GM19351 (cell line): ENCODE results near the gene TMEM30A.

Source experiments
- ATAC-seq: cut with Tn5 transposase; IDR thresholded peaks from one replicate; pipeline ENCODE4 v1.9.1; 2021; ENCODE audit warnings: mild to moderate bottlenecking, moderate library complexity; ENCODE audit not compliant: unreplicated experiment

The TMEM30A gene

GRCh38 chr6:75220357-75220756, 64.2 kb downstream of the TMEM30A start:
- ATAC-seq = no peak

- ATAC-seq = no peak
Measured at GRCh38 chr6:75219263-75219662, 65.3 kb downstream of the TMEM30A start.

DNA sequence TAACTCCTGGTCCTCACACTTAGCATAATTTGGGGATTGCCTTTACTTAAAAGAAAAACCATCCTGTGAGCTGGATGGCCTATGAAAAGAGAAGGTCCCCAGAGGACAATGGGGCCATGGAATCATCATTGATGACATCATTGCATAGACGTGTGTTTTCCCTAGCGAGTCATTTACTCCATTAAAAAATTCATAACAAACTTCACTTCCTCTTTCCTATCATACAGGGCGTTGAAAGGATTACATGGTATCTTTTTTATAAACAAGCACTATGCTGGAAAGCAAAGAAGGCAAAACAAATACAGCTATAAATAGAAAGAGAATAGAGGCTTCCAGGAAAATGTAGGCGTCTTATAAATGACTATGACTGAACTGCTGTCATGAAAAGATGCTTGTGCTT, 67.4 kb downstream of the TMEM30A start:
- peak; percentile 33 for ATAC-seq

DNA sequence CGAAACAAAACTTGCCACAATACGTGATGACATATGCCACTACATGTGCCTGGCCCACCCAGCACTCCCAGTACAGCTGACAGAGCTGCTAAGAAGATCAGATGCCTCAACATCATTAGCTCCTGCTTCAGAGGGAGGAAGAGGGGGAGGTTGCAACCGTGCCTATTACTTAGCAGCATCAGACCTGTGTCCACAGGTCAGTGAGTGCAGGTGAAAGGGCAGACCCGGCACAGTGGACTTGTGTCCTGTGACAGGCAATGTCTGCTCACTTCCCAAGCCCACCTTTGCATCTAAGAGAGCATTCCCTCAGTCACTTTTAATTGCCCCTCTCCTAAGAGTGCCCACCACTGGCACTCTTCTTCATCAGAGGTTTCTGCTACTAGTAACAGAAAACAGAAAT, 69.3 kb downstream of the TMEM30A start:
- ATAC-seq = no peak

DNA sequence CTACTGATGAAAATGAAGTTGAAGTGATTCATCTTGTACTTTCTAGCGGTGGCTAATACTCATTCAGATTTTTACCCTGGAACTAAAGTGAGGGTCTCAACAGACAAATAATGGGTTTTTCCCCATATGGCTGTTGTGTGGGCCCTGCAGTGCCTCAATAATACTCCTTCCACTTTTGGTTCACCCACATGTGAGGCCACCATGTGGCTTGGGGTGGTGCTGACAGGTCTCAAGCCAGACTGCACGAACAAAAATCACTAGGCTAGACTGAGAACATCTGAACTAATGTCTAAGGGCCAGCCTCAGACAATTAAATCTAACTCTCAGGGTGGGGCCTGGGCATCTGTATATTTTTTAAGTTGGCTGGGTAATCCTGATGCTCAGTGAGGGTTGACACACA, 70.9 kb downstream of the TMEM30A start:
- peak; percentile 62 for ATAC-seq

GRCh38 chr6:75213112-75213511, 71.5 kb downstream of the TMEM30A start:
- ATAC-seq = no peak

DNA sequence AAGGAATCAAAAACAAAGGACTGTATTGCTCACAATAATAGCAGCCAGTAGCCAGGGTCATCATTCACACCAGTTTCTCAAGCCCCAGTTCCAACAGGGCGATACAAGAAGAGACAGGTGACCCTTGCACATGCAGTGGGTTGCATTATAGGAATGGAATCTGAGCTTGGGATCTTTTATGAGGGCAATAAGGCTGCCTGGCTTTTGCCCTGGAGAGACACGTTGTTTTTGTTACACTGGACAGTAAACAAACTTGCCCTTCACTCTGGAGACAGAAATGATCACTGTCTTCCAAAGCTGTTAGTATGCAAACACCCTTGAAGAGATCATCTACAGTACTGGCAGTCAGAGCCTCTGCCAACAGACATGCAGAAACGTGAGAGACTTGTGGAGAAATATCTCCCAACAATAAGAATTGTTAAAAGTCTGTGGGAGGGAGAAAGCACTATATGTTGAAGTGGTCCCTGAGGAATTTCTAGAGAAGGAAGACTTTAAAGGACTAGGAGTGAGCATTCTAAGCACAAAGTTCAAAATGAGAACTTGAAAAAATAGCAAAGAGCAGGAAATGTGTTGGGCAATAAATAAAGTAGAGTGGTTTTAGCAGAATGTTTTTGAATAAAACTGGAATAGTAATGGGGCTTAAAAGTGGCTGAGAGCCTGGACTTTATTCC, 72.5 kb downstream of the TMEM30A start:
- ATAC-seq = no peak

GRCh38 chr6:75210885-75211739, 73.5 kb downstream of the TMEM30A start:
- no peak for ATAC-seq

- no peak for ATAC-seq
Measured at GRCh38 chr6:75209184-75209723, 75.3 kb downstream of the TMEM30A start.

DNA sequence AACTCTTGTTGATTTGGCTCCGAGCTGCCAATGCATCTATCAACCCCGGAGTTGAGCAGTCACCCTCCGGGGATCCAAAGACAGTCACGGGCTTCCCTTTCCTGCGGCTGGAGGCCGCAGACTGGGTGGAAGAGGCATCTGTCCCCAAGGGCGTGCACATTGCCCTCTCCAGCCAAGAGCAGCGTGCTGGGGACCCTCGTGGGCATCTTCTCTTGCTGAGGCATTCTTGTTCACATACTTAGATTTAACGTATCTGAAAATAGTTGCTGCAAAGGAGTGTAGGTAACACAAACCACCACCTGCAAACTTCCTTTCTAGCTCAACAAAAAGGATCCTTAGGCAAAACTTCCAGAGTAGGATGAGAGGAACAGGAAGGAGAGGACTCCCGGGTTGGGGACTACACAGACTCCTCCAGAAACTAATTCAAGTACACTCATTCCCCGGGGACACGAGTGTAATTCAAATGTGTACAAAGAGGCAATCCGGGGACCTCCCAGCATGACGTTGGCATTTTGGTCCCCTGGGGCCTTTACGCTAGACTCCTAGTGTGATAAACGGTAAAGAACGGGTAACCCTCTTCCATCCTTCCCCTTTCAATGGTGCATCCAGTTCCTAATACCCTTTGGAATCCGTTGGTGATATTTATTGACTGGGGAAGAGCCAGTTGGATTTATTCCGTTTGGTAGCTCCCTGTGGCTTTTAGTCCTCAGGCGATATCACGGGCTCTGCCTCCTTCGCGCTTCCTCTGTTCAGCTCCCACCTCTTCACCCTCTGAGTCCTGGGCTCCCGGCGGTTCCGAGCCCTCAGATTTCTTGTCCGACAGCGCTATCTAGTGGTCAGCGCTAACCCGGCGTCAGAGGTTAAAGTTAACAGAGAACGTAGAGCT, 76.1 kb downstream of the TMEM30A start:
- ATAC-seq = peak; percentile 72

GRCh38 chr6:75206576-75207342, 77.8 kb downstream of the TMEM30A start:
- ATAC-seq = no peak

DNA sequence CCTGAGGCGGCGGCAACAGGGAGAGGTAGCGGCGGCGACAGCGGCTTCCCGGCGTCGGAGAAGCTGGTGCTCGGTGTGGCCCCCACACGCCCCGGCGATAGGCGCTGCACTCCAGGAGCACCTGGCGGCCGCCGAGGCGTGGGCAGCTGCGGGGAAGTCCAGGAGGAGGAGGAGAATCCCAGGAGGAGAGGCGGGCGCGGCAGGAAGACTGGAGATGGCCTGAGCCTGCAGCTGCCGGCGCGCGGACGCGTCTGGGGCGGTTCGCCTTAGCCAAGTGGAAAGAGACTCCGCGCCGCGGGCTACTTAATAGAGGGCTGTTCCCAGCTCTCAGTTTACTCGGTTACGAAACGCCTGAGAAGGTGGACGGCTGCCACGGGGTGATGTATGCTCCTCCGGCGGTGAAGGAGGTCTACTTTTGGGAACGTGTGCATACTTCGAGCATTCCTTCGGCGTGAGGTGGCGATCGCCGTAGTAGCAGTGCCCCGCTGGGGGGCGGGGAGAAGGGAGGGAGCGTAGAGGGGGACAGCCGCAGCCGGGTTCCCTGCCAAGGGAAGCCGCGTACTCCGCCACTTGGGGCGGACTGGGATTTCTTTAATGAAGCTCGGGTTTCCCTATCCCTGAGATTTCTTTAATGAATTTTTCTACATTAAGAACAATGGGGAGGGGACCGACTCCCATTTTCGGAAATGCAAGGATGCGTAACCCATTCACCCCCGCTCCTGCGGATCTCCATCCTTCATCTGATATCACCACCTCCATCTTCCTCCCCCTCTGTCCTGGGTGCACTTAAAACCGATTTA, 78.6 kb downstream of the TMEM30A start, which contains the start of gene COL12A1:
Gene COL12A1, minus strand, starts transcription at position 278 of the 800 bp plus-strand sequence. CDS start 3,261 bp downstream, outside the sequence.
- ATAC-seq = no peak

DNA sequence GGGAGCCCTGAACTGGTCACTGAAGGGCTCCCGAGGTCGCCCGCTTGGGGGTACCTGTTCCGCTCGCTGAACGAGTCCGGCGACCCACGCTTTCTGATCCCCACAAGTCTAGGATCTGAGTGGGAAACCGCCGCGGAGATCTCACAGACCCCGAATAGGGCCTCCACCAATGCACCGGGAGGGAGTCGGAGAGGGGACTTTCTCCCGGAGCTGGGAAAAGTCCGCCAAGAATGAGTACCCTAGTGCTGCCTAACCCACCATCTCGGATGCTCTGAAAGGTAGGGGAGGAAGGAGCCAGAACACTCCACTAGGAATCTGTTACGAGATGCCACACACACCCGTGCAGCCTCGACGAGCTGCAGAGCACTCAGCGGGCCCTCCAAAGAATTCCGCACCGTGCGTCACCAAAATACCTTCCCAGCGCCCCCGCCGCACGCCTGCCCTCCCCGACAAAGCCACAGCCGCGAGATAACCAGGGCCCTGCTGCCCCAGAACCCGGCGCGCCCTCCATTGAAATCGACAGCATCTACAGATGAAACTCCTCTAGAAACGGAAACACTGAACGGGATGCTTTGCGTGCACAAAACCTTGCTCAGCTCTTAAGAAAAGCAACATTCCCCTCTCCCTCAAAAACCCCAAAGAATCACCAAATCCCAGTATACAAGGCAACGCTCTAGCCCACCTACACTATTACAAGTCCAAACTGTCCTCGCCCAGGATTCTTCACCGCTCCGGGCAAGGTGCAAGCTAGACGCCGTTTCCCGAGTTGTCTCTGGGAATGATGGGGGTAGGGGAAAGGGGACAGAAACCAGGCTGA, 79.4 kb downstream of the TMEM30A start:
- ATAC-seq = no peak

DNA sequence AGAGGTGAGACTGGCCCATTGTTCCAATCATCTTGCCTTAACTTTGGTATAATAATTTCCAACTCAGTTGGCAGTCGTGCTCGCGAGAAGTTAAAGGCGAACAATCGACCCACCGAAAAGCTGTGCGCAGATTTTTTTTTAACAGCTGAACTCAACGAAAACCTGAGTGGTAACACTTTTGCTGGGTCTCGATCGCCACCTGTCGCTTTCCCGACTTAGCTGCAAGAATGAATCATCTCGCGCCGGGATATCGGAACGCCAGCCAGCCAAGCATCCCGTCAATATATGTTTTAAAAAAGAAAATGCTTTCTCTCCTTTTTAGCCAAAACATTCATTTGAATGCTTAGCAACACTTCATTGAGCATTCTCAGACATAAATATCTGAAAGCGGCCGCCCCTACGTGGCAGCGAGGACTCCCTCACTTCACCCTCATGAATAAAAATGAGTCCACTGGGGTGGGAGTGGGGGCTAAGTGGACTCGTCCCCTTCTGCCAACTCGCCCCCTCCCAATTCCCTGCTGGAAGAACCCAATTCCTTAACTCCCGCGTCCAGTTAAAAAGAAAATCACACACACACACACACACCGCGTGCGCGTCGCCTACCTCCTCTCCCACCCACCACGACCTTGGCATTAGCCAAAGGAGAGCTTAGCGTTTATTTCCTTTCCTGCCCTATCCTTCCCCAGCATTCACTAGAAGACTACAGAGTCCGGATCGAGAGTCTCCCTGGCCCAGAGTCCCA, 80.2 kb downstream of the TMEM30A start:
- no peak for ATAC-seq

GRCh38 chr6:75203721-75204120, 80.9 kb downstream of the TMEM30A start:
- ATAC-seq = no peak
